Measurements from ENCODE around the gene ALOX5. TPM values are rescaled to one million over a fixed set of nuclear protein-coding genes. Genes with fewer than 3 reads are reported as not detected.

ALOX5 gene
- total and polyA plus RNA-seq, 4 donors, result 2.9 to 16.9 (median 8.4) TPM

DNA sequence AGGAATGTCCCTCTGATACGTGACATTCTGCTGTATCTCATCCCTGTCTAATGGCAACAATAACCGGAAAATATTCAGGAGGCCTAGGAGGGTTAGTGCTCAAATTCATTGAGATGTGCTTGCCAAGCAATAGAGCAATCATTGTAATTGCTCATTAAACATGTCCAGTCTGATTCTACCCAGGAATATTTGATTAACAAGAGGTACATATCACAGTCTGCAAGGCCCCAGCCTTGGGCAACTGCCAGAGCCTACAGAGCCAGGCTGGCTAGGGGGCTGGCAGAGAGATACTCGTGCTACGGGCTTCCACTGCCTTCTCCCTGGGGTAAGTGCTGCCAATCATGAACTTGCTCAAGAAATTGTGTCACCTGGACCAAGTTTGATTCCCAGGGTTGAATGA, 99.1 kb downstream of the ALOX5 start:
- WGBS, result 58% methylated on average over 4 of the region's 4 CpGs
- no peak overlapping the region for H3K4me3 ChIP-seq (ENCODE audit: low read depth in 1 of 3, low read length in 3 of 3)
- H3K4me1 ChIP-seq (ENCODE audit: control insufficient read depth in 4 of 4, insufficient read depth in 4 of 4, low read length in 3 of 4), result peaks cover 13 to 47% (median 39%) of the 10 kb centered on the region in 4 donors
- no peaks in the 10 kb centered on the region for H3K9me3 ChIP-seq (ENCODE audit: control insufficient read depth in 4 of 4, low read length in 3 of 4)
- H3K27me3 ChIP-seq (ENCODE audit: control insufficient read depth in 4 of 4, insufficient read depth in 4 of 4, low read length in 3 of 4), result no peaks in the 10 kb centered on the region
- H3K27ac ChIP-seq (ENCODE audit: low read depth in 1 of 2, low read length in 2 of 2), result peak overlapping the region in 1 of 2 donors; percentile 5
- TF ChIP-seq TAF1 (conservative IDR thresholded peaks at IDR 0.05) (no peak), RAD21 (IDR thresholded peaks at IDR 0.05) (peak in 1 of 2 donors; percentile 25)
- no peaks in the 10 kb centered on the region for H3K36me3 ChIP-seq (ENCODE audit: control insufficient read depth in 4 of 4, insufficient read depth in 3 of 4, low read depth in 1 of 4, low read length in 3 of 4)
- DNase-seq (ENCODE audit: low spot score), result no peak
- no peak overlapping the region for H3K9ac ChIP-seq (ENCODE audit: low read depth in 1 of 2, low read length in 2 of 2)

- Histone ChIP-seq H3K27ac (ENCODE audit: low read depth in 1 of 2, low read length in 2 of 2) (no peak overlapping the region), H3K9me3 (ENCODE audit: control insufficient read depth in 4 of 4, low read length in 3 of 4) (no peaks in the 10 kb centered on the region), H3K4me3 (ENCODE audit: low read depth in 1 of 3, low read length in 3 of 3) (no peak overlapping the region), H3K27me3 (ENCODE audit: control insufficient read depth in 4 of 4, insufficient read depth in 4 of 4, low read length in 3 of 4) (no peaks in the 10 kb centered on the region), H3K4me1 (ENCODE audit: control insufficient read depth in 4 of 4, insufficient read depth in 4 of 4, low read length in 3 of 4) (peaks cover 8 to 26% (median 22%) of the 10 kb centered on the region in 4 donors), H3K36me3 (ENCODE audit: control insufficient read depth in 4 of 4, insufficient read depth in 3 of 4, low read depth in 1 of 4, low read length in 3 of 4) (no peaks in the 10 kb centered on the region), H3K9ac (ENCODE audit: low read depth in 1 of 2, low read length in 2 of 2) (no peak overlapping the region)
- TF ChIP-seq SP1 (IDR thresholded peaks at IDR 0.05) (no peak), GABPA (IDR thresholded peaks at IDR 0.05 in 1 of 2, conservative IDR thresholded peaks at IDR 0.05 in 1 of 2) (no peak), HNF4G (IDR thresholded peaks at IDR 0.05) (no peak), RAD21 (IDR thresholded peaks at IDR 0.05) (no peak), JUND (IDR thresholded peaks at IDR 0.05) (no peak), YY1 (IDR thresholded peaks at IDR 0.05) (no peak), FOXA1 (IDR thresholded peaks at IDR 0.05) (no peak), ZBTB33 (IDR thresholded peaks at IDR 0.05) (no peak), EGR1 (IDR thresholded peaks at IDR 0.05; ENCODE audit: low read depth in 2 of 2) (no peak), REST (IDR thresholded peaks at IDR 0.05) (no peak), HNF4A (conservative IDR thresholded peaks at IDR 0.05) (no peak), ATF3 (IDR thresholded peaks at IDR 0.05) (no peak), NR2F2 (IDR thresholded peaks at IDR 0.05) (no peak), FOXA2 (IDR thresholded peaks at IDR 0.05) (no peak), RXRA (IDR thresholded peaks at IDR 0.05) (no peak), TAF1 (conservative IDR thresholded peaks at IDR 0.05) (no peak)
- TF ChIP-seq, protein P1, sequence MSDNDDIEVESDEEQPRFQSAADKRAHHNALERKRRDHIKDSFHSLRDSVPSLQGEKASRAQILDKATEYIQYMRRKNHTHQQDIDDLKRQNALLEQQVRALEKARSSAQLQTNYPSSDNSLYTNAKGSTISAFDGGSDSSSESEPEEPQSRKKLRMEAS (IDR thresholded peaks at IDR 0.05), result no peak
- TF ChIP-seq, protein P2, sequence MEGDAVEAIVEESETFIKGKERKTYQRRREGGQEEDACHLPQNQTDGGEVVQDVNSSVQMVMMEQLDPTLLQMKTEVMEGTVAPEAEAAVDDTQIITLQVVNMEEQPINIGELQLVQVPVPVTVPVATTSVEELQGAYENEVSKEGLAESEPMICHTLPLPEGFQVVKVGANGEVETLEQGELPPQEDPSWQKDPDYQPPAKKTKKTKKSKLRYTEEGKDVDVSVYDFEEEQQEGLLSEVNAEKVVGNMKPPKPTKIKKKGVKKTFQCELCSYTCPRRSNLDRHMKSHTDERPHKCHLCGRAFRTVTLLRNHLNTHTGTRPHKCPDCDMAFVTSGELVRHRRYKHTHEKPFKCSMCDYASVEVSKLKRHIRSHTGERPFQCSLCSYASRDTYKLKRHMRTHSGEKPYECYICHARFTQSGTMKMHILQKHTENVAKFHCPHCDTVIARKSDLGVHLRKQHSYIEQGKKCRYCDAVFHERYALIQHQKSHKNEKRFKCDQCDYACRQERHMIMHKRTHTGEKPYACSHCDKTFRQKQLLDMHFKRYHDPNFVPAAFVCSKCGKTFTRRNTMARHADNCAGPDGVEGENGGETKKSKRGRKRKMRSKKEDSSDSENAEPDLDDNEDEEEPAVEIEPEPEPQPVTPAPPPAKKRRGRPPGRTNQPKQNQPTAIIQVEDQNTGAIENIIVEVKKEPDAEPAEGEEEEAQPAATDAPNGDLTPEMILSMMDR (IDR thresholded peaks at IDR 0.05; ENCODE audit: low read depth, low read length, missing input control), result no peak
- 74% methylated on average over 1 of the region's 1 CpG for WGBS
- DNase-seq (ENCODE audit: low spot score), result no peak
These were observed 102.5 kb downstream of the ALOX5 start for GRCh38 chr10:45476559-45476958.
